OCI-LY7 (cell line): ENCODE measurements around the gene KIRREL3. TPM values are rescaled to one million over a fixed set of nuclear protein-coding genes. Genes with fewer than 3 reads are reported as not detected.

ENCODE experiments used
- BruUV-seq: library from RNA; stranded (reverse); fragments of 400-500 nt; replicated peaks from 2 replicates; lab custom pipeline; 2021; lab: Mats Ljungman, UMichigan
- CTCF ChIA-PET: fragments of 300-600 bp; sonication (Branson Sonifier 250); formaldehyde crosslinking; loops from one replicate; lab custom pipeline; 2022; ENCODE audit warnings: antibody characterized with exemption; ENCODE audit not compliant: unreplicated experiment; lab: Charles Lee
- POLR2A ChIA-PET: fragments of 300-600 bp; sonication (Branson Sonifier 250); formaldehyde crosslinking; loops from one replicate; lab custom pipeline; 2022; ENCODE audit warnings: antibody characterized with exemption; lab: Charles Lee
- DNase-seq: peaks from one replicate; pipeline ENCODE4 v3.0.0-alpha.2; 2015; ENCODE audit warnings: low spot score
- H2AFZ ChIP-seq: fragments of 200-600 bp; sonication (generic), shearing (Covaris generic); 2 replicates; pipeline ENCODE4 v1.6.1; 2014; ENCODE audit warnings: mild to moderate bottlenecking, antibody characterized with exemption, low read length, moderate library complexity
- H3K27ac ChIP-seq: fragments of 200-600 bp; sonication (generic); 2 replicates; pipeline ENCODE4 v1.5.1; 2014; ENCODE audit warnings: mixed run types, low read depth, mild to moderate bottlenecking, moderate library complexity, low read length, inconsistent platforms; ENCODE audit not compliant: poor library complexity, severe bottlenecking
- H3K36me3 ChIP-seq: fragments of 200-600 bp; sonication (generic); 2 replicates; pipeline ENCODE4 v1.6.1; 2014; ENCODE audit warnings: mild to moderate bottlenecking, antibody characterized with exemption, low read length, moderate library complexity, mixed read lengths; ENCODE audit not compliant: insufficient read depth
- H3K4me1 ChIP-seq: fragments of 200-600 bp; sonication (generic); 2 replicates; pipeline ENCODE4 v1.5.1; 2014; ENCODE audit warnings: mild to moderate bottlenecking, low read length; ENCODE audit not compliant: insufficient read depth, poor library complexity, severe bottlenecking
- H3K4me2 ChIP-seq: fragments of 200-600 bp; sonication (generic); 2 replicates; pipeline ENCODE4 v1.6.1; 2014; ENCODE audit warnings: mild to moderate bottlenecking, low read length
- H3K4me3 ChIP-seq: fragments of 200-600 bp; sonication (generic); 2 replicates; pipeline ENCODE4 v1.5.1; 2014; ENCODE audit warnings: mild to moderate bottlenecking, low read depth, low read length; ENCODE audit not compliant: poor library complexity, severe bottlenecking
- H3K79me2 ChIP-seq: fragments of 200-600 bp; sonication (generic); 2 replicates; pipeline ENCODE4 v1.6.1; 2016; ENCODE audit warnings: low read depth, mild to moderate bottlenecking, low read length, moderate library complexity, mixed read lengths; ENCODE audit not compliant: insufficient read depth
- H3K9me2 ChIP-seq: fragments of 200-600 bp; sonication (generic); 2 replicates; pipeline ENCODE4 v1.6.1; 2016; ENCODE audit warnings: mild to moderate bottlenecking, low read length, mixed read lengths; ENCODE audit not compliant: insufficient read depth
- H3K9me3 ChIP-seq: fragments of 200-600 bp; sonication (generic); 2 replicates; pipeline ENCODE4 v1.6.1; 2014; ENCODE audit warnings: mild to moderate bottlenecking, mixed run types, low read length, mixed read lengths
- H4K20me1 ChIP-seq: fragments of 200-600 bp; sonication (generic); 2 replicates; pipeline ENCODE4 v1.6.1; 2014; ENCODE audit warnings: mild to moderate bottlenecking, antibody characterized with exemption, low read length, moderate library complexity, mixed read lengths; ENCODE audit not compliant: insufficient read depth
- CTCF ChIP-seq: fragments of 200-600 bp; sonication (generic); conservative IDR thresholded peaks from 2 replicates; pipeline ENCODE4 v1.5.1; 2014; ENCODE audit warnings: mild to moderate bottlenecking, antibody characterized with exemption, low read length, moderate library complexity, mixed read lengths
- EZH2phosphoT487 ChIP-seq: fragments of 200-600 bp; sonication (generic); IDR thresholded peaks from 2 replicates; pipeline ENCODE4 v1.6.1; 2018; ENCODE audit warnings: low read depth, borderline replicate concordance, mild to moderate bottlenecking, mixed run types, antibody characterized with exemption, low read length, moderate library complexity, mixed read lengths
- intact Hi-C: fragments of 100-400 bp; cut with micrococcal nuclease; formaldehyde crosslinking; loops from one replicate; pipeline ENCODE4 v1.10.0; 2022; ENCODE audit not compliant: unreplicated experiment
- total RNA-seq, 2 experiments: library from RNA; depleted of rRNA in 1 of 2; stranded (reverse); fragments of >200 nt in 1 of 2; shearing (Covaris generic) in 1 of 2; gene quantifications; 2 replicates each; pipeline ENCODE4 v1.2.3, GENCODE V29; 2014 to 2022

Gene KIRREL3
- total RNA-seq, 2 experiments from 2014 or later = not detected

- Histone ChIP-seq H3K4me2 (no peak overlapping the region), H3K4me3 (no peak overlapping the region), H2AFZ (no peak overlapping the region), H3K79me2 (no peaks in the 10 kb centered on the region), H3K4me1 (no peaks in the 10 kb centered on the region), H3K9me2 (no peaks in the 10 kb centered on the region), H4K20me1 (no peaks in the 10 kb centered on the region), H3K36me3 (no peaks in the 10 kb centered on the region), H3K9me3 (no peaks in the 10 kb centered on the region), H3K27ac (no peak overlapping the region)
- ChIA-PET POLR2A (no interaction called here), CTCF (no interaction called here)
- intact Hi-C loops = no loop called here
- TF ChIP-seq EZH2phosphoT487 (no peak), CTCF (no peak)
- DNase-seq = no peak
- BruUV-seq = no TSS peak
Observed at GRCh38 chr11:126725043-126725442, 275.5 kb downstream of the KIRREL3 start.

- H3K4me2 ChIP-seq = no peak overlapping the region
- no peaks in the 10 kb centered on the region for H3K36me3 ChIP-seq
- H3K4me3 ChIP-seq = no peak overlapping the region
- no peaks in the 10 kb centered on the region for H3K9me2 ChIP-seq
- no peak overlapping the region for H2AFZ ChIP-seq
- no peak for TF ChIP-seq CTCF
- TF ChIP-seq EZH2phosphoT487 = no peak
- H3K27ac ChIP-seq = no peak overlapping the region
- DNase-seq = no peak
- ChIA-PET POLR2A (no interaction called here), CTCF (interaction anchor here (0.5 to 0.6 kb wide), 2 partner anchors 30 to 305 kb away, joined by 3 read pairs; no protein-coding TSS in a partner anchor)
- no peaks in the 10 kb centered on the region for H4K20me1 ChIP-seq
- BruUV-seq = no TSS peak
- intact Hi-C loops = no loop called here
- H3K79me2 ChIP-seq = no peaks in the 10 kb centered on the region
- H3K4me1 ChIP-seq = no peaks in the 10 kb centered on the region
- no peaks in the 10 kb centered on the region for H3K9me3 ChIP-seq
Observed at GRCh38 chr11:126723665-126724045, 276.9 kb downstream of the KIRREL3 start.

- ChIA-PET POLR2A (no interaction called here), CTCF (interaction anchor here (0.5 to 0.6 kb wide), 2 partner anchors 29 to 306 kb away, joined by 3 read pairs; no protein-coding TSS in a partner anchor)
- H3K9me2 ChIP-seq = no peaks in the 10 kb centered on the region
- H3K36me3 ChIP-seq = no peaks in the 10 kb centered on the region
- H3K79me2 ChIP-seq = no peaks in the 10 kb centered on the region
- H3K4me1 ChIP-seq = no peaks in the 10 kb centered on the region
- H3K27ac ChIP-seq = no peak overlapping the region
- TF ChIP-seq EZH2phosphoT487 = no peak
- TF ChIP-seq CTCF = no peak
- no peaks in the 10 kb centered on the region for H3K9me3 ChIP-seq
- DNase-seq = no peak
- H2AFZ ChIP-seq = no peak overlapping the region
- H3K4me2 ChIP-seq = no peak overlapping the region
- no peak overlapping the region for H3K4me3 ChIP-seq
- intact Hi-C loops = no loop called here
- BruUV-seq = no TSS peak
- no peaks in the 10 kb centered on the region for H4K20me1 ChIP-seq
Observed at GRCh38 chr11:126722956-126723664, 277.5 kb downstream of the KIRREL3 start.
